Activated CD4-positive, alpha-beta T cell treated with anti-CD3 and anti-CD28 coated beads for 48 hours (primary cell): ENCODE results near the gene BRD8.
"Not testable (repeated sequence)": the region's sequence is repeated elsewhere in the genome, so short reads cannot be mapped to it uniquely, and the experiment has no call there.

ENCODE experiments used
- DNase-seq: peaks from one replicate; pipeline ENCODE4 v3.0.0-alpha.2; 2020

The BRD8 gene, protein sequence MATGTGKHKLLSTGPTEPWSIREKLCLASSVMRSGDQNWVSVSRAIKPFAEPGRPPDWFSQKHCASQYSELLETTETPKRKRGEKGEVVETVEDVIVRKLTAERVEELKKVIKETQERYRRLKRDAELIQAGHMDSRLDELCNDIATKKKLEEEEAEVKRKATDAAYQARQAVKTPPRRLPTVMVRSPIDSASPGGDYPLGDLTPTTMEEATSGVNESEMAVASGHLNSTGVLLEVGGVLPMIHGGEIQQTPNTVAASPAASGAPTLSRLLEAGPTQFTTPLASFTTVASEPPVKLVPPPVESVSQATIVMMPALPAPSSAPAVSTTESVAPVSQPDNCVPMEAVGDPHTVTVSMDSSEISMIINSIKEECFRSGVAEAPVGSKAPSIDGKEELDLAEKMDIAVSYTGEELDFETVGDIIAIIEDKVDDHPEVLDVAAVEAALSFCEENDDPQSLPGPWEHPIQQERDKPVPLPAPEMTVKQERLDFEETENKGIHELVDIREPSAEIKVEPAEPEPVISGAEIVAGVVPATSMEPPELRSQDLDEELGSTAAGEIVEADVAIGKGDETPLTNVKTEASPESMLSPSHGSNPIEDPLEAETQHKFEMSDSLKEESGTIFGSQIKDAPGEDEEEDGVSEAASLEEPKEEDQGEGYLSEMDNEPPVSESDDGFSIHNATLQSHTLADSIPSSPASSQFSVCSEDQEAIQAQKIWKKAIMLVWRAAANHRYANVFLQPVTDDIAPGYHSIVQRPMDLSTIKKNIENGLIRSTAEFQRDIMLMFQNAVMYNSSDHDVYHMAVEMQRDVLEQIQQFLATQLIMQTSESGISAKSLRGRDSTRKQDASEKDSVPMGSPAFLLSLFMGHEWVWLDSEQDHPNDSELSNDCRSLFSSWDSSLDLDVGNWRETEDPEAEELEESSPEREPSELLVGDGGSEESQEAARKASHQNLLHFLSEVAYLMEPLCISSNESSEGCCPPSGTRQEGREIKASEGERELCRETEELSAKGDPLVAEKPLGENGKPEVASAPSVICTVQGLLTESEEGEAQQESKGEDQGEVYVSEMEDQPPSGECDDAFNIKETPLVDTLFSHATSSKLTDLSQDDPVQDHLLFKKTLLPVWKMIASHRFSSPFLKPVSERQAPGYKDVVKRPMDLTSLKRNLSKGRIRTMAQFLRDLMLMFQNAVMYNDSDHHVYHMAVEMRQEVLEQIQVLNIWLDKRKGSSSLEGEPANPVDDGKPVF

GRCh38 chr5:138178516-138179276 is at the start of gene BRD8, which contains the start of gene KIF20A:
Gene BRD8 (minus strand): TSS chr5:138178630. CDS start chr5:138178614, 16 bp downstream.
Gene KIF20A (plus strand): TSS chr5:138179112. CDS start chr5:138179681, 569 bp downstream.
- DNase-seq = peak; percentile 95

GRCh38 chr5:138226910-138227309 is 48.5 kb upstream of the BRD8 start:
- no peak for DNase-seq

DNA sequence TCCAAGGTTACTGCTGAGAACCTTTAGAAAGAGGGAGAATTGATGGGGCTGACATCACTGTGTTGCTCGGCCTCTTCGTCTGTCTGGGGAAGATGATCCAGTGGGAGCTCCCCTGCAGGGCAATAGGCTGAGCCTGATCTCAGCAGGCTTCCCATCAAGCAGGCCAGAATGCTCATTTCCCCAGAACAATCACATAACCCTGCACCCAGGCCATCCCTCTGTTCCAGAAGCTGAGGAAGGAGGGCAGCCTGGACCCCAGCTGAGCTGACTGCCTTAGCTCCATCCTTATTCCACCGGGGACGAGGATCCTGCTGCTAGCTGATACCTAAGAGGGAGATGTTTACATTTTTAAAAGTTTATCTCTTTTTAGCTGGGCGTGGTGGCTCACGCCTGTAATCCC is 46.3 kb upstream of the BRD8 start:
- no peak for DNase-seq

GRCh38 chr5:138223532-138223931 is 45.1 kb upstream of the BRD8 start:
- DNase-seq = no peak

DNA sequence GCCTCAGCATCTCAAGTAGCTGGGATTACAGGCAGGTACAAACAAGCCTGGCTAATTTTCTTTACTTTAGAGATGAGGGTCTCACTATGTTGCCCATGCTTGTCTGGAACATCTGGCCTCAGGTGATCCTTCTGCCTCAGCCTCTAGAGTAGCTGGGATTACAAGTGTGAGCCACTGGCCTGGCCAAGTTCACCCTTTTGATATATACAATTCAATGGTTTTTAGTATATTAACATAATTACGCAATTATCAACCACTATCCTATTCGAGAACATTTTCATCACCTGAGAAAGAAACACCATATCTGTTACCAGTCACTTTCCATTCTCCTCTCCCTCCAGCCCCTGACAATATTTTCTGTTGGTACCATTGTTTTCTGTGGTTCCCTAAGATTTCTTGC is 38.4 kb upstream of the BRD8 start:
- no peak for DNase-seq

GRCh38 chr5:138213161-138214029 is 35.0 kb upstream of the BRD8 start, which contains the start of gene CDC23:
Gene CDC23 (minus strand): TSS chr5:138213323. CDS start chr5:138213312, 11 bp downstream.
- DNase-seq = peak; percentile 93

GRCh38 chr5:138212828-138213160 is 34.4 kb upstream of the BRD8 start:
- DNase-seq = no peak

DNA sequence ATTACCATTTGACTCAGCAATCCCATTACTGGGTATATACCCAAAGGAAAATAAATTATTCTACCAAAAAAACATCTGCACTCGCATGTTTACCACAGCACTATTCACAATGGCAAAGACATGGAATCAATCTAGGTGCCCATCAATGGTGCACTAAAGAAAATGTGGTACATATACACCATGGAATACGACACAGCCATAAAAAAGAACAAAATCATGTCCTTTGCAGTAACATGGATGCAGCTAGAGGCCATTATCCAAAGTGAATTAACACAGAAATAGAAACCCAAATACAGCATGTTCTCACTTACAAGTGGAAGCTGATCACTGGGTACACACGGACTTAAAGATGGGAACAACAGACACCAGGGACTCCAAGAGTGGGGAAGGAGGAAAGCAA is 32.6 kb upstream of the BRD8 start:
- DNase-seq = no peak

GRCh38 chr5:138193859-138194258 is 15.4 kb upstream of the BRD8 start:
- not testable (repeated sequence) for DNase-seq

DNA sequence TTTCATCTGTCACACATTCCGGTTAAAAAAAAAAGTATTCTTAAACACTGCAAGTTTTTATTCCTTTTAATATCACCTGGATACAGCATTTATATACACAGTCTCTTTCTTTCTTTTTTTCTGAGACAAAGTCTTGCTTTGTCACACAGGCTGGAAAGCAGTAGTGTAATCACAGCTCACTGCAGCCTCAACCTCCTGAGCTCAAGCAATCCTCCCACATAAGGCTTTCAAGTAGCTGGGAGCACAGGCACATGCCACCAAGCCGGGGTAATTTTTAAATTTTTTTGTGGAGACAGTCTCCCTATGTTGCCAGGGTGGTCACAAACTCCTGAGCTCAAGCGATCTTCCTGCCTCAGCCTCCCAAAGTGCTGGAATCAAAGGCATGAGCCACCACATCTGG is 14.4 kb upstream of the BRD8 start:
- DNase-seq = no peak

GRCh38 chr5:138188626-138189025 is 10.2 kb upstream of the BRD8 start:
- no peak for DNase-seq

- no peak for DNase-seq
Observed at GRCh38 chr5:138186002-138186447, 7.6 kb upstream of the BRD8 start.

- DNase-seq = no peak
Observed at GRCh38 chr5:138182808-138183207, 4.4 kb upstream of the BRD8 start.

- no peak for DNase-seq
Observed at GRCh38 chr5:138180841-138181240, 2.4 kb upstream of the BRD8 start.

DNA sequence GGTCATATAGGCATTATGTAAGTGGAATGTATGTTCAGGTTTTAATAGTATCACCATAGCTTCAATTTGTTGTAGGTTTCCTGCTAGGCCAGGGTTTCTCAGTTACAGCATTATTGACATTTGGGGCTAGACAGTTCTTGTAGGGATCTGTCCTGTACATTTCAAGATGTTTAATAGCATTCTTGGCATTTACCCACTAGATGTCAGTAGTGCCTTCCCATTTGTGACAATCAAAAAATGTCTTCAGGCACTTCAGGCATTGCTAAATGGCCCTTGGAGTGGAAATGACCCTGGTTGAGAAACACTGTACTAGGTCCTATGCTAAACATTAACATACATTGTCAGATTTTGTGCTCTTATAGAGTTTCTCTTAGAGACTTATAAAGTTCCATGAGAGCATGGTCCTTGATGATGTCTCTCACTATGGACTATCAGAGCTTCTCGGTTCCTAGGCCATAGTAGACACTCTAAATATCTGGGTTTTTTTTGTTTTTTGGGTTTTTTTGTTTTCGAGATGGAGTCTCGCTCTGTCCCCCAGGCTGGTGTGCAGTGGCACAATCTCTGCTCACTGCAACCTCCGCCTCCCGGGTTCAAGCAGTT is 1.9 kb upstream of the BRD8 start:
- no peak for DNase-seq

DNA sequence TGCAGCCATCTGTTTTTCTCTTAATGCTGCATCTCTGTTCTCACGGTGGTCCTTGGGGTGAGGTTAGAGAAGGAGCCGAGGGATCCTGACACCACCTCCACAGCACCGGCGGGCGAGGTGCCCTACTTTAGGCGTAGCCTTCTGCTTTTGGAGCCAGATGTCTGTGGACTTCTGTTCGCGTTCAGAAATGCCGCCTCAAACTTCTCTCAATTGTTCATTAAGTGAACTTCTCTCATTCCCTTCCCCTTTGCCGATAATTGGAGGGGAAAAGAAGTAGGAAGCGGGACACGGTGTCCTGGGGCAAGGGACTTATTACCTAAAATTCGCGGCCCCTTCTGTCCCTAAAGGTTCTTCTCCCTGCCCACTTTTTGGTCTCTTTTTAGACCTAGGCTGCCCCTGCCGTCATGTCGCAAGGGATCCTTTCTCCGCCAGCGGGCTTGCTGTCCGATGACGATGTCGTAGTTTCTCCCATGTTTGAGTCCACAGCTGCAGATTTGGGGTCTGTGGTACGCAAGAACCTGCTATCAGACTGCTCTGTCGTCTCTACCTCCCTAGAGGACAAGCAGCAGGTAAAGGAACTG is 937 bp upstream of the BRD8 start:
- DNase-seq = peak; percentile 33

GRCh38 chr5:138177941-138178515 is 402 bp downstream of the BRD8 start:
- peak; percentile 43 for DNase-seq

DNA sequence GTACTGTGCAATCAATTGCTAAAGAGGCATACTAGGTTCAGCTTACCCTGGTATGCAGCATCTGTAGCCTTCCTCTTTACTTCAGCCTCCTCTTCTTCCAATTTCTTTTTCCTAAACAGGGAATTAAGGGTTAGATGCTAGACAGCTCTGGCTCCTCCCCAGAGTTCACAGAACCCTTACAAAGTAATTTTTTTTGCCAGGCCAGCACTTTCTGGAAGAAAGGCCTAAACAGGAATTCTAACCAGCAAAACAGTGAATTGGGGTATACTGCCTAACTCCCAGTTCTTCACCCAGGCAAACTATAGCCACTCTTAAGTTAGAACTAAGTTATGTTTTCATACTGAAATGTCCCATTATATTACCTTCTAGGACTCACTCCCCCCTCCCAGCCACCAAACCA is 8.1 kb downstream of the BRD8 start:
- DNase-seq = no peak

DNA sequence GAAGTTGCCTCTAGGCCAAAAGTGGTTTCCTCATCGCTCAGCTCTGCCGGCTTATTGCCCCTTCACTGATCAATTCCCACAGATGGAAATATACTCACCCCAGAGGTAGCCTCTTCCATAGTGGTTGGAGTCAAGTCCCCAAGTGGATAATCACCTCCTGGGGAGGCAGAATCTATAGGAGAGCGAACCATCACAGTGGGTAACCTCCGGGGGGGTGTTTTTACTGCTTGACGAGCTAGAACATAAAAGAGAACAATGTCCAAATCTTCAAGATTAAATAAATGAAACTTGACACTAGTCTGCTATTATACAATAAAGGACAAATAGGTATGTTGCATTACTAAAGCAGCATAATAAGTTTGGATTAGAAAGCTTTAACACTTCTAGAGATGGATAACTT is 9.3 kb downstream of the BRD8 start:
- no peak for DNase-seq

GRCh38 chr5:138163721-138164120 is 14.7 kb downstream of the BRD8 start:
- no peak for DNase-seq
